BE2C (cell line): ENCODE data around the gene P2RY8.
"Not testable (repeated sequence)": the region's sequence is repeated elsewhere in the genome, so short reads cannot be mapped to it uniquely, and the experiment has no call there.

Experiments
- DNase-seq: peaks from one replicate; pipeline ENCODE4 v3.0.0-alpha.2; 2020
- H3K27me3 ChIP-seq: fragments of 250-450 bp; sonication (Bioruptor Pico); 2 replicates; pipeline ENCODE4 v1.5.1; 2020; ENCODE audit warnings: mild to moderate bottlenecking
- H3K36me3 ChIP-seq: fragments of 250-450 bp; sonication (Bioruptor Pico); 2 replicates; pipeline ENCODE4 v1.5.1; 2020; ENCODE audit warnings: mild to moderate bottlenecking
- H3K4me1 ChIP-seq: fragments of 250-450 bp; sonication (Bioruptor Pico); 2 replicates; pipeline ENCODE4 v1.5.1; 2020
- H3K4me3 ChIP-seq: 2 replicates; pipeline ENCODE4 v1.5.1; 2011; ENCODE audit warnings: low read depth, low read length
- H3K9me3 ChIP-seq: fragments of 250-450 bp; sonication (Bioruptor Pico); 2 replicates; pipeline ENCODE4 v1.5.1; 2020
- TF ChIP-seq, protein P1 (sequence below): IDR thresholded peaks from 2 replicates; pipeline ENCODE4 v1.5.1; 2012; ENCODE audit warnings: mild to moderate bottlenecking, low read depth, low read length

The P2RY8 gene

DNA sequence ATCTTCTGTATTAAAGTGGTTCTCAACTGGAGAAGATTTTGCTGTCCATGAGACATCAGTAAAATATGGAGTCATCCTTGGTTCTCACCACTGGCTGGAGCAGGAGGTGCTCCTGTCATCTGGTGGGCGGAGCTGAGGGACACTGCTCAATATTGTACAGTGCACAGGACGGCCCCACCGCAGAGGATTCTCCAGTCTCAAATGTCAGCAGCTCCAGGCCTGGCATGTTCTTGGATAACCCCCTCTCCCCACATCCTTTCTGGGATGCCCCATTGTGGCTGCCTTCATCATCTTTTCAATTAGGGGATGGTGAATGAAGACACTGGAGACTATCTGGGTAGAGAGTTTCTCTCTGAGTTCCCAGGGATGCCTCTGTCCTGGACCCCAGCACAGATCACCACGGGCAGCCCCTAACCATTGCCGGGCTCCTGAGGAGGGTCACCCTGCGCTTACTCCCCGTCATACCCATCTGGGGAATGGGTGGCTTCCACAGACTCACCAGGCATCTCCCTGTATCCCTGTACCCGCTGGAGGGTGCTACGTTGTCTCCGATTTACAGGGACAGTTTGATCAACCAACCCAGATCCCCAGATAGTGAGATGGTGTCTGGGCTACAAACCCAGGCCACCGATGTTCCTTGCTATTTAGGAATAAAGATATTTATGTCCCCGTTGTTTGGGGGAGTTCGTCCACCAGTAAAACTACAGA lies 21.9 kb upstream of the P2RY8 start:
- H3K4me3 ChIP-seq, result no peak overlapping the region
- H3K27me3 ChIP-seq, result no peaks in the 10 kb centered on the region
- H3K9me3 ChIP-seq, result no peaks in the 10 kb centered on the region
- no peak for DNase-seq
- TF ChIP-seq, protein P1, sequence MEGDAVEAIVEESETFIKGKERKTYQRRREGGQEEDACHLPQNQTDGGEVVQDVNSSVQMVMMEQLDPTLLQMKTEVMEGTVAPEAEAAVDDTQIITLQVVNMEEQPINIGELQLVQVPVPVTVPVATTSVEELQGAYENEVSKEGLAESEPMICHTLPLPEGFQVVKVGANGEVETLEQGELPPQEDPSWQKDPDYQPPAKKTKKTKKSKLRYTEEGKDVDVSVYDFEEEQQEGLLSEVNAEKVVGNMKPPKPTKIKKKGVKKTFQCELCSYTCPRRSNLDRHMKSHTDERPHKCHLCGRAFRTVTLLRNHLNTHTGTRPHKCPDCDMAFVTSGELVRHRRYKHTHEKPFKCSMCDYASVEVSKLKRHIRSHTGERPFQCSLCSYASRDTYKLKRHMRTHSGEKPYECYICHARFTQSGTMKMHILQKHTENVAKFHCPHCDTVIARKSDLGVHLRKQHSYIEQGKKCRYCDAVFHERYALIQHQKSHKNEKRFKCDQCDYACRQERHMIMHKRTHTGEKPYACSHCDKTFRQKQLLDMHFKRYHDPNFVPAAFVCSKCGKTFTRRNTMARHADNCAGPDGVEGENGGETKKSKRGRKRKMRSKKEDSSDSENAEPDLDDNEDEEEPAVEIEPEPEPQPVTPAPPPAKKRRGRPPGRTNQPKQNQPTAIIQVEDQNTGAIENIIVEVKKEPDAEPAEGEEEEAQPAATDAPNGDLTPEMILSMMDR, result no peak
- no peaks in the 10 kb centered on the region for H3K36me3 ChIP-seq
- H3K4me1 ChIP-seq, result no peaks in the 10 kb centered on the region

DNA sequence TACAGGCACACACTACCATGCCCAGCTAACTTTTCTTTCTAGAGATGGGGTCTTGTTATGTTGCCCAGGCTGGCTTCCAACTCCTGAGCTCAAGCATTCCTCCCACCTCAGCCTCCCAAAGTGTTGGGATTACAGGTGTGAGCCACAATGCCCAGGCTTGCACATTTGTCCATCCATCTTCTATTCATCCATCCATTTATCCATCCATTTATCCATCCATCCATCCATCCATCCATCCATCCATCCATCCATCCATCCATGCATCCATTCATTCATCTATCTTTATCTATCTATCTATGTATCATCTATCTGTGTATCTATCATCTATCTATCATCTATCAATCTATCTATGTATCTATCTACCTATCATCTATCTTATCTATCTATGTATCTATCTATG lies 20.5 kb upstream of the P2RY8 start:
- not testable (repeated sequence) for DNase-seq, H3K36me3 ChIP-seq, H3K27me3 ChIP-seq, H3K9me3 ChIP-seq, H3K4me3 ChIP-seq, H3K4me1 ChIP-seq

DNA sequence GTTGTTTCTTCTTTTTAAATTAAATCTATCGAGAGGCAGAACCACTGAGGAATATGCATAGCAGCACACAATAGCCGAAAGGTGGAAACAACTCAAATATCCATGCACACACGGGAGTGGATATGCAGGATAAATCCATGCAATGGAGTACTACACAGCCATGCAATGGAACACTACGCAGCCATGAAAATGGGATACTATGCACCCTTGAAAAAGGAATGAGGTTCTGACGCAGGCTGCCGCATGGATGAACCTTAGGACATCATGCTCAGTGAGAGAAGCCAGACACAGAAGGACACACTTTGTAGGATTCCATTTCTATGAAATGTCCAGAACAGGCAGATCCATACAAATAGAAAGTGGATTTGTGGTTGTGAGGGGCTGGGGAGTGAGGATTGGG lies 18.4 kb upstream of the P2RY8 start:
- no peak for DNase-seq
- Histone ChIP-seq H3K9me3 (no peaks in the 10 kb centered on the region), H3K4me1 (no peaks in the 10 kb centered on the region), H3K36me3 (no peaks in the 10 kb centered on the region), H3K4me3 (no peak overlapping the region), H3K27me3 (no peaks in the 10 kb centered on the region)
- TF ChIP-seq, protein P1, result no peak

DNA sequence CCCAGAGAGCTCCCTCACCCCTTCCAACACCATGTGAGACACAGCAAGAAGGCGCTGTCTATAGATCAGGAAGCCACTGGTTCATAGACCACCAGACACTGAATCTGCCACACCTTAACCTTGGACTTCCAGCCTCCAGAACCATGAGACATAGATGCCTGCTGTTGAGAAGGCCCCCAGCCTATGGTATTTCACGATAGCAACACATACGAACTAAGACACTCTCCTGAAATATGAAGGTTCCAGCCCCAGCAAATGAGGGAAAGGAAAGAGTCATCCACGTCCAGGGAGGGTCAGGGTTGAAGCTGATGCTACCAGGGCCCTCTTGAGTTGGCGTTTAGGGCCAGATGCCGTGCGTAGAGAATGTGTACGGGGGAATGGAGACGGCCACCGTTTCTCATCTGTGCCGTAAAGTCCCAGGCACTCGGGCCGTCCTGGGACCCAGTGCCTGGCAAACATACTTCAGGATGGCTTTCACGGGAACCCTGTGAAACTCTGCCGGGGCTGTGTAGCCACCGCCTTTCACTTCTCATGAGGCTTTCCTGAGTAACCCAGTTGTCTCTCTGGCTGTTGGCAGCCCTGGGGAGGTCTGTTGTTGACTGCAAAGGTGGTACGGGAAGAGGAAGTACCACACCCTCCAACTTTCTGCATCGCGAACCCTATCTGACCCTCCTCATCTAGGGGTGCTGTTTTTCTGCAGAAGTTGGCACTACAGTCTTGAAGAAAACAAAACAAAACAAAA lies 17.7 kb upstream of the P2RY8 start:
- Histone ChIP-seq H3K4me1 (no peaks in the 10 kb centered on the region), H3K27me3 (no peaks in the 10 kb centered on the region), H3K4me3 (no peak overlapping the region), H3K9me3 (no peaks in the 10 kb centered on the region), H3K36me3 (no peaks in the 10 kb centered on the region)
- TF ChIP-seq, protein P1, result no peak
- no peak for DNase-seq

DNA sequence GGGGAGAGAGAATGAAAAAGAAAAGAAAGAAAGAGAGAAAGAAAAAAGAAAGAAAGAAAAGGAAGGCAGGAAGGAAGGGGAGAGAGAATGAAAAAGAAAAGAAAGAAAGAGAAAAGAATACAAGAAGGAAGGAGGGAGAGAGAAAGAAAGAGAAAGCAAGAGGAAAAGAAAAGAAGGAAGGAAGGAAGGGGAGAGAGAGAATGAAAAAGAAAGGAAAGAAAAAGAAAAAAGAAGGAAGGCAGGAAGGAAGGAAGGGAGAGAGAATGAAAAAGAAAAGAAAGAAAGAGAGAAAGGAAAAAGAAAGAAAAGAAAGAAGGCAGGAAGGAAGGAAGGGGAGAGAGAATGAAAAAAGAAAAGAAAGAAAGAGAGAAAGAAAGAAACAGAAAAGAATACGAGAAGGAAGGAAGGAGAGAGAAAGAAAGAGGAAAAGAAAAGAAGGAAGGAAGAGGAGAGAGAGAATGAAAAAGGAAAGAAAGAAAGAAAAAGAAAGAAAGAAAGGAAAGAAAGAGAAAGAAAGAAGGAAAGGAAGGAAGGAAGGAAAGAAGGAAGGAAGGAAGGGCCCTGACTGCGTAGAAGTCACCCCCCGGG lies 15.1 kb upstream of the P2RY8 start:
- Histone ChIP-seq H3K4me1 (no peaks in the 10 kb centered on the region), H3K27me3 (no peaks in the 10 kb centered on the region), H3K4me3 (no peak overlapping the region), H3K36me3 (no peaks in the 10 kb centered on the region), H3K9me3 (no peaks in the 10 kb centered on the region)
- TF ChIP-seq, protein P1, result no peak
- DNase-seq, result no peak

DNA sequence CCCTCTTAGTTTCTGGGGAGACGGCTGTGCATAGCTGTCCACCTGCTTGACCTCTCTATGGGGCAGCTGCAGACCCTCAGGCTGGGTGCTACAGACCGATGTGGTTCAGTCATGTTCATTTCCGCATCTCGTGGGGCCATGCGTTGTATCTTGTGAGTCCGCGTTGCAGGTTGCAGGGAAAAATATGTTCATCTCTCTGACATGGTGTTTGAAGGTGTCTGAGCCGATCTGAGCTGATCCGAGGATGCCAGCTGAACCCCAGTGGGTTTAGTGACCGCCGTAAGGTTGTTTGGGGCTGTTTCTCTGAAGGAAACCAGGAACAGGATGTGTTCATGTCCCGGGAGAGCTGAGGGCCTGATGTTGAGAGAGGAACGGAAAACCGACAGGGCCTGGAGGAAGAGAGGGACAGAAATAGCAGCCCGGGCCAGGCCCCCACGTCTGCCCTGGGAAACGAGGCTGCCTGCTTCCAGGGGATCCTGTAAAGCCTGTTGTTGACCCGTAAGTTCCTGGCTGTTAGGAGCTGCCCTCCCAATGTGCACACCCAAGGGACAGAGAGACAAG lies 9.8 kb upstream of the P2RY8 start:
- H3K27me3 ChIP-seq, result no peaks in the 10 kb centered on the region
- H3K4me3 ChIP-seq, result no peak overlapping the region
- no peaks in the 10 kb centered on the region for H3K9me3 ChIP-seq
- no peaks in the 10 kb centered on the region for H3K4me1 ChIP-seq
- TF ChIP-seq, protein P1, result no peak
- DNase-seq, result no peak
- H3K36me3 ChIP-seq, result no peaks in the 10 kb centered on the region
